Hepatocyte (in vitro differentiated cells): Measurements from ENCODE around the gene KIAA1755. TPM values are rescaled to one million over a fixed set of nuclear protein-coding genes. Genes with fewer than 3 reads are reported as not detected.

Experiments
- DNase-seq: peaks from one replicate; pipeline ENCODE4 v3.0.0-alpha.2; 2016; ENCODE audit warnings: low spot score
- H2AFZ ChIP-seq: fragments of 200-600 bp; sonication (generic); 2 replicates; pipeline ENCODE4 v1.6.0; 2016; ENCODE audit warnings: antibody characterized with exemption, mild to moderate bottlenecking
- H3K27ac ChIP-seq: fragments of 200-600 bp; sonication (generic); 2 replicates; pipeline ENCODE4 v1.5.1; 2016; ENCODE audit warnings: mild to moderate bottlenecking
- H3K27me3 ChIP-seq: fragments of 200-600 bp; sonication (generic); 2 replicates; pipeline ENCODE4 v1.6.1; 2016
- H3K36me3 ChIP-seq: fragments of 200-600 bp; sonication (generic); replicated peaks from 2 replicates; pipeline ENCODE4 v1.5.1; 2016; ENCODE audit warnings: low read depth; ENCODE audit not compliant: insufficient read depth
- H3K4me1 ChIP-seq: fragments of 200-600 bp; sonication (generic); 2 replicates; pipeline ENCODE4 v1.5.1; 2016; ENCODE audit warnings: mild to moderate bottlenecking, moderate library complexity; ENCODE audit not compliant: insufficient read depth
- H3K4me2 ChIP-seq: fragments of 200-600 bp; sonication (generic); 2 replicates; pipeline ENCODE4 v1.6.0; 2016
- H3K4me3 ChIP-seq: fragments of 200-600 bp; sonication (generic); 2 replicates; pipeline ENCODE4 v1.5.1; 2016; ENCODE audit warnings: mild to moderate bottlenecking
- H3K79me2 ChIP-seq: fragments of 200-600 bp; sonication (generic); 2 replicates; pipeline ENCODE4 v1.6.0; 2017; ENCODE audit warnings: mild to moderate bottlenecking
- H3K9me2 ChIP-seq: fragments of 200-600 bp; sonication (generic); replicated peaks from 2 replicates; pipeline ENCODE4 v1.6.0; 2017; ENCODE audit warnings: mild to moderate bottlenecking; ENCODE audit not compliant: insufficient read depth
- H3K9me3 ChIP-seq: fragments of 200-600 bp; sonication (generic); 2 replicates; pipeline ENCODE4 v1.5.1; 2016; ENCODE audit warnings: low read depth, mild to moderate bottlenecking
- H4K20me1 ChIP-seq: fragments of 200-600 bp; sonication (generic); 2 replicates; pipeline ENCODE4 v1.6.0; 2016; ENCODE audit warnings: mild to moderate bottlenecking; ENCODE audit not compliant: insufficient read depth, poor library complexity, severe bottlenecking
- CTCF ChIP-seq: fragments of 200-600 bp; sonication (generic); IDR thresholded peaks from 2 replicates; pipeline ENCODE4 v1.5.1; 2016; ENCODE audit warnings: antibody characterized with exemption, mild to moderate bottlenecking; ENCODE audit not compliant: poor library complexity
- EZH2 ChIP-seq: fragments of 200-600 bp; sonication (generic); IDR thresholded peaks from 2 replicates; pipeline ENCODE4 v1.6.1; 2016; ENCODE audit warnings: antibody characterized with exemption, mild to moderate bottlenecking, borderline replicate concordance
- EZH2phosphoT487 ChIP-seq: fragments of 200-600 bp; sonication (generic); IDR thresholded peaks from one replicate; pipeline ENCODE4 v1.6.1; 2018; ENCODE audit warnings: antibody characterized with exemption, mild to moderate bottlenecking, low read depth, moderate library complexity; ENCODE audit not compliant: unreplicated experiment, severe bottlenecking
- WGBS: methylation state at CpG from one replicate; pipeline ENCODE4 v1.1.6; 2016; ENCODE audit warnings: low lambda C conversion rate; ENCODE audit errors: missing lambda C conversion rate; 5-methylcytosine and 5-hydroxymethylcytosine counted together
- polyA plus RNA-seq: library from polyadenylated mRNA; unstranded; fragments of >200 nt; fragmentation: Nextera tagmentation; extraction: Ambion mirVana; gene quantifications from 2 replicates; pipeline ENCODE4 v1.2.1, GENCODE V29; 2016
- total RNA-seq: library from RNA; depleted of rRNA; stranded (reverse); fragments of >200 nt; gene quantifications from 2 replicates; pipeline ENCODE4 v1.2.3, GENCODE V29; 2014

The KIAA1755 gene
- total and polyA plus RNA-seq, 2 experiments from 2014 or later, result 1.6 to 3.4 TPM

- H2AFZ ChIP-seq, result no peak overlapping the region
- H3K79me2 ChIP-seq, result no peaks in the 10 kb centered on the region
- WGBS, result 67% methylated on average over 2 of the region's 2 CpGs
- H3K27me3 ChIP-seq, result no peaks in the 10 kb centered on the region
- H4K20me1 ChIP-seq, result no peaks in the 10 kb centered on the region
- H3K9me2 ChIP-seq, result no peaks in the 10 kb centered on the region
- no peak overlapping the region for H3K27ac ChIP-seq
- H3K9me3 ChIP-seq, result no peaks in the 10 kb centered on the region
- no peaks in the 10 kb centered on the region for H3K36me3 ChIP-seq
- H3K4me2 ChIP-seq, result no peak overlapping the region
- no peak overlapping the region for H3K4me3 ChIP-seq
- DNase-seq, result no peak
- no peaks in the 10 kb centered on the region for H3K4me1 ChIP-seq
- TF ChIP-seq EZH2 (no peak), EZH2phosphoT487 (no peak), CTCF (no peak)
Observed at GRCh38 chr20:38225900-38226263, 34.7 kb downstream of the KIAA1755 start.

GRCh38 chr20:38225240-38225899, 35.2 kb downstream of the KIAA1755 start:
- no peak overlapping the region for H2AFZ ChIP-seq
- H3K4me2 ChIP-seq, result no peak overlapping the region
- TF ChIP-seq CTCF, result no peak
- no peak for TF ChIP-seq EZH2
- TF ChIP-seq EZH2phosphoT487, result no peak
- no peaks in the 10 kb centered on the region for H3K9me2 ChIP-seq
- no peak overlapping the region for H3K4me3 ChIP-seq
- H3K79me2 ChIP-seq, result no peaks in the 10 kb centered on the region
- H3K9me3 ChIP-seq, result no peaks in the 10 kb centered on the region
- H3K27ac ChIP-seq, result no peak overlapping the region
- no peak for DNase-seq
- WGBS, result 92% methylated on average over 8 of the region's 8 CpGs
- H3K4me1 ChIP-seq, result no peaks in the 10 kb centered on the region
- H4K20me1 ChIP-seq, result no peaks in the 10 kb centered on the region
- H3K36me3 ChIP-seq, result no peaks in the 10 kb centered on the region
- no peaks in the 10 kb centered on the region for H3K27me3 ChIP-seq

DNA sequence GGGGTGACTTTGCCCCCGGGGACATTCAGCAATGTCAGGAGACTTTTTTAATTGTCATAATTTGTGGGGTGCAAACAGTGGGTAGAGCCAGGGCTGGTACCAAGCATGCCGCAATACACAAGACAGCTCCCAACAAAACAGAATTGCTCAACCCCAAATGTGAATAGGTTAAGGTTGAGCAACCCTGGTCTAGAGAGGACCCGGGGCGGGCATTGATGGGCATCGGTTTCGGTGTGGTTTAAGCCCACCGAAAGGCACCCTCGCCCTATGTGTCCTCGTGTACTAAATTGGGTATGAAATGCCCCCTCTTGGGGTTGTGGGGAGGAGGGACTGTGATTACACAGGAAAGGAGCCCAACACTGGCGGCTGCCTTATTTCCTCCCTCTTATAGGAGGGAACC, 36.0 kb downstream of the KIAA1755 start:
- WGBS, result 96% methylated on average over 10 of the region's 10 CpGs
- DNase-seq, result no peak
- no peak overlapping the region for H3K27ac ChIP-seq
- TF ChIP-seq EZH2 (no peak), CTCF (no peak), EZH2phosphoT487 (no peak)
- no peaks in the 10 kb centered on the region for H3K27me3 ChIP-seq
- no peaks in the 10 kb centered on the region for H3K9me3 ChIP-seq
- no peak overlapping the region for H2AFZ ChIP-seq
- no peaks in the 10 kb centered on the region for H4K20me1 ChIP-seq
- no peaks in the 10 kb centered on the region for H3K4me1 ChIP-seq
- no peaks in the 10 kb centered on the region for H3K9me2 ChIP-seq
- H3K4me3 ChIP-seq, result no peak overlapping the region
- no peaks in the 10 kb centered on the region for H3K79me2 ChIP-seq
- H3K4me2 ChIP-seq, result no peak overlapping the region
- H3K36me3 ChIP-seq, result no peaks in the 10 kb centered on the region

GRCh38 chr20:38223743-38224100, 36.8 kb downstream of the KIAA1755 start:
- TF ChIP-seq CTCF, result no peak
- TF ChIP-seq EZH2phosphoT487, result no peak
- no peak for TF ChIP-seq EZH2
- no peaks in the 10 kb centered on the region for H3K27me3 ChIP-seq
- no peaks in the 10 kb centered on the region for H3K9me2 ChIP-seq
- no peaks in the 10 kb centered on the region for H3K79me2 ChIP-seq
- no peak overlapping the region for H2AFZ ChIP-seq
- H3K27ac ChIP-seq, result no peak overlapping the region
- H3K4me2 ChIP-seq, result no peak overlapping the region
- H3K4me1 ChIP-seq, result no peaks in the 10 kb centered on the region
- WGBS, result 91% methylated on average over 3 of the region's 3 CpGs
- no peaks in the 10 kb centered on the region for H4K20me1 ChIP-seq
- no peak overlapping the region for H3K4me3 ChIP-seq
- no peak for DNase-seq
- no peaks in the 10 kb centered on the region for H3K9me3 ChIP-seq
- H3K36me3 ChIP-seq, result no peaks in the 10 kb centered on the region
